Activated CD4-positive, alpha-beta T cell treated with anti-CD3 and anti-CD28 coated beads for 1 hour (primary cell): ENCODE measurements around the gene RASA1.

Experiments used
- DNase-seq: peaks from one replicate; pipeline ENCODE4 v3.0.0-alpha.2; 2020

RASA1 gene

DNA sequence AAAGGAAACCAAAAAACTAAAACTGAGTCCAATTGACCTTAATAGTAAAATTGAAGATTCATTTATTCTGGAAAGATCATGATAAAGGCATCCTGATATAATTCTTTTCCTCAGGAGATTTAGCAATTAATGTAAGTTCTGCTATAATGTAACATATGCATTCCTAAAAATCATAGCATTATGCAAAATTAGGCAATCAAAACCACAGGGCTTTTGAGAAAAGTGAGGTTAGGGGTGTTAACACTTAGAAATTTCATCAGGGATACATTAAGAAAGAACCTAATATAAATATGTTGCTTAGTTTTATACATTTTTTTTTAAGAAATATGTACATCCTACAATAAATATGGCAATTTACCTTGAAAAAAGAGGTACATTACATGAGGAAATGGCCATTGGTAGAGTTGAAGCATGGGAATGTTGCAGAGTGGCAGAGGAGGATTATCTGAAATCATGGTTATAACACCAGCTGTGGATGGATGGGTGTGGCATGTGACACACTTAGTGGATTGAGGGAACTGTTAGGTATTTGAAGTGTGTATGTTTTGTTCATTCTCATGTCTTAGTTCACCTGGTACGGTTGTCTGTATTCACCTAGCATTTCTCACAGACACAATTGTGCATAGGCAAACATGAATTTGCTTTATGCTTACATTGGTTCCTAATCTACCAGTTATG, 94.0 kb downstream of the RASA1 start:
- DNase-seq, result no peak

DNA sequence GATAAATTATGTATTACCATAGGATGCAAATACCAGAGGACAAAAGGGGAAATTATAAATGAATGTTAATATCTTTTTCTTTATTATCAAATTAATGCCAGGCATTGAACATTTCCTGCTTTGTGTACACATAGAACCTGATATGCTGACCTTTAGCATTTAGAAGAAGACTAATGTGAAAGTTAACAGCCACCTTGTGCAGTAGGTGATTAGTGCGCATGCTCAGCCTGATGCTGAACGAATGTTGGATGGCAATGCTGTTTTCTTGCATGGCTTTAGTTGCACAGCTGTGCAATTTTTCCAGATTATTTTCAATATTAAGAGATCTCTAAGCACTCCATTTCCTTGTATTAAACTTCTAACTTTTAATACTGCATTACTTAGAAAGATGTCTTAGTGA, 99.6 kb downstream of the RASA1 start:
- DNase-seq, result no peak

DNA sequence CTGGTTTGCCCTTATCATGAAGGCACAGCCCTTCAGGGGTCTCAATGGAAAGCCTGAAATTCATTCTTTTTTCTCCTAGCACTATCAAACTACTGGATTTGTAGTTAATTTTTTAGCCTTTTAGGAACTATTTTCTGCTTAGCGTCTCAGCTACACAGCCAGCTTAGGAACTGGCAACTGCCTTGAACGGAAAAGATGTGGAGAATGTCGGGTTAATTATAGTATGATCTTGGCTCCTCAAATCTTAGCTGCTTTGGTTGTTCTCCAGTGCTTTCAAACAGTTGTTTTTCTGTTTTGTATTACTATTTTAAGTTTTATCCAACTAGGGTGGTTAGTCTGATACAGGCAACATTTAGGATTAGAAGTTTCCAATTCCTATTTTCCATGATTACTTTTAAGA, 100.9 kb downstream of the RASA1 start:
- DNase-seq, result no peak

DNA sequence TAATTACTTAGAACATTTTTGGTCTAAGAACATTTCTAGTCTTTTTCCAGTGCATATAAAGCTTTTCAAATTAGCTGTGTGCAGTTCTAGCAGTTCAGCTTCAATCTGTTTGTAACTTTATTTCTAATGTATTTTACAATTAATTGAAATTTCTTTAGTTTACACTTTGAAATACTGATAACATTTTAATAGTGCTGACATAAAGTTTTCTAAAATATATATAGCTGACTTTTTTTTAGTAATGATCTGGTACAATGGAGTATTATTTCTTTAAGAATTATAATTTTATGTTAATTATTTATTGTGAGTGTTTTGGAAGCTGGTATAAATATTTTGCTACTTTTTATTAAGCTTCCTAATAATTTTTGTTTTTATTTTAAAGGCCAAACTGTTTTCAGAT, 101.7 kb downstream of the RASA1 start:
- no peak for DNase-seq

DNA sequence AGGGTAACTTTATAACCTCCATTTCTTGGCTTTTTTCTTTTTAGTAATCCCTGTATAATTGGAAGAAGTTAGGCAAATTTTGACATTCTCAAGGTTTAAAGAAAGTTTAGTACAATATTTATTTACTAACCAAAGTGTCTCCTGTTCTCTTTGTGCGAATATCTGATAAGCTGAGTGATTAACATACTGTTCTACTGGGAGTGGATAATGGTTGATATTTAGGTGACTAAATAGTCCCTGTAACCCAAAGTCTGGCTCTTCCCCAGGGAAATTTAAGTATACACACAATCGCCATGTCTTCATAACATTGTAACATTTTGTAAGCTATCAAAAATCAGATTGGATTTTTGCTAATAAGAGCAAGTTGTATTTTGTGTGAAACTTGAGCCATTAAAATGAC, 105.0 kb downstream of the RASA1 start:
- DNase-seq, result no peak

DNA sequence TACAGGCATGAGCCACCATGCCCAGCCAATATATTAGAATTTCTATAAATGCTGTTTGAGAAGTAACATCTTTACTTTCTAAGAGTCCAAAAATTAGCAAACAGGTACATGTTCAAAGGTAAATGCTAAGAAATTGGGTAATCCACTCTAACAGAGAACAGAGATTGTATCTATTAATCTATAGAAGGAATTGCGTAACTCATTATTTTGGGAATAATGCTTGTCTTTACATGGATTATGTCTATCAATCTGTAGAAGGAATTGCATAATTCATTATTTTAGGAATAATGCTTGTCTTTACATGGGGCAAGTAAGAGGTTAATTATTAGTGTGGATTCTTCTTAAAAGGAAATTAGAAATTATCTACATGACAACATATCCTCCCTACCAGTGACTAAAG, 114.5 kb downstream of the RASA1 start:
- no peak for DNase-seq

DNA sequence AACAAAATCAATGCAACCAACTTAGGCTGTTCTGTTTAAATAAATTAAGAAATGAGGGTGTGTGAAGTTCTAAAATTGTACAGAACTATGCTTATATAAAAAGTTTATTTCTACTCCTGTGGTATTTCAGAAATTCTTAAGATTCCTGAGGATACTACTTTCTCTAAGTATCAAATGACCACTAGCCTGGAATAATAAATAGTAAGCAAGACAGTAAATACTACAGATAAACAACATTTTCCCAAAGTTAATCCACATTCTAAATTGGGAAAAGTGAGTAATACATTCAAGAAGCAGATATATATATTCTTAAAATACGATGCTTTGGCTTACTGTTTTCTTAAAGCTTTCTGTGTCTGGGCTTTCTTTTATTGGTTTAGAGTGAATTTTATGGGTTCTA, 115.5 kb downstream of the RASA1 start:
- DNase-seq, result no peak

DNA sequence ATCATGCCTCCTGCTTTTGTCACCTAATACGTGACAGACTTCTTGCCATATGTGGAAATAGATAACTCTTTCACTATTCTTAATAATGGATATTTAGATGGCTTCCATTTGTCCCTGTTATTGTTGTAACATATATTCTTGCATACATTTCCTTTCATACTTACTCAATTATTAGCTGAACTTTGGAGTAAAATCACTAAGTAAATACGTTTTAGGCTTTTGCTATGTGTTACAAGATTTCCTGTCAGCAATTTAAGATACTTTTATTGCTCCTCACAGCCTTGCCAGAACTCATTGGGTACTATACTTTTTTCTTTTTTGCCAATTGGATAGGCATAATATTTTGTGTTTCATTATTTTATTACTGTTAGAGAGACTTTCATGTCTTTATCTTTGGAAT, 118.1 kb downstream of the RASA1 start:
- DNase-seq, result no peak

DNA sequence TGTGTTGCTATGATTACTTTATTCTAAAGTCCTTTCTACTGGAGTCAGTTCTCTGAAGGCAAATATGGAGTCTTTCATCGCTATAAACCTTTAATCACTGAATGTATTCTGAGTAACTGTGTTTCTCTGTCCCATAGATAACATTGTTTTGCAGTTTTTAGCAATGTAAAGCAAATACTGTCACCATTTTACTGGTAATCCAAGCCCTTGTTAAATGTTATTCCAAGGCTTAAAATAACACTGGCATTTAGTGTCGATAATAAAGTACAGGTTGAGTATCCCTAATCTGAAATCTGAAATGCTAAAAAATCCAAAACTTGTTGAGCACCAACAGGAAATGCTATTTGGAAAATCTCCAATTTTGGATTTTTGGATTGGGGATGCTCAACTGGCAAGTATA, 120.4 kb downstream of the RASA1 start:
- no peak for DNase-seq

DNA sequence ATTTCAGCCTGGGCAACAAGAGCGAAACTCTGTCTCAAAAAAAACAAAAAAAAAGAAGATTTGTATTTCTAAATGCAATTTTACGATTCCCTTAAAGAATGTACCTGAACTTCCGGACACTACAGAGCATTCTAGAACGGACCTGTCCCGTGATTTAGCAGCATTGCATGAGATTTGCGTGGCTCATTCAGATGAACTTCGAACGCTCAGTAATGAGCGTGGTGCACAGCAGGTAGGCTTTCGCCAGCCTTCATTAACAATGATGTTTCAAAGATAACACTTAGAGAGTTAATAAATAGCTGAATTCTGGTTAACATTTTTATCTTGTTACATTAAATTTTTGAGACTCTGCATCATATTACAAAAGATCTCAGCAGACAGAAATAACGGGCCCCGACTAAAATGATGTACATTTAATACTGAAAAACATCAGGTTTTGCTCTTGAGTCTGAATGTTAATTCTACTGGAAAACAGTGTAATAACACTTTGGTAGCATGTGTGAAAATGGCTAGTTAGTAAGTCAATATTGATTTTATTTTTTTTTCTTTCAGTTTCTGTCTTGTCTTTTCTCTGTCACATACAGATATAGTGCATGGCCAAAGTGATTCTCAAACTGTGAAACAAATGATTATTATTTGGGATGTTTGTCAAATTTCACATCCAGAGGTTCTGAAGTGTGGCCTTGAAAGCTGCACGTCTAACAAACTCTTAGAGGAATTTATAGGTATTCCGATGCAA, 121.8 kb downstream of the RASA1 start:
- DNase-seq, result no peak

DNA sequence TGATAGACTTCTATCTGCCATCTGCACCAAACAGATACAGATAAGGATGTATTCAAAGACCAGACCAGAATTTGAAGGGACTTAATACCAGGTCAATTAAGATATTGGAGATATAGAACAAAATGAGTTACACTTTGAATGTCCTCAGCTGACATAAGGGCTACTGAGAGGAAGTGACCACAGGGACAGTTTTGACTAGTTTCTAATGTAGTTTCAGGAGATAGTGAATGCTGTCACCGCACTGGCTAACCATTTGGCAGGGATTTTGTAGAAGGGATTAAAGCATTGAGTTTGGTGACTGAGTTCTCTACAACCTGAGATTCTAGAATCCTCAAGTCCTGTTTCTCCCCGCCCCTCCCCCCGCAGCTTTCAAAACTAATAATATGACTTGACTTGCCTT, 122.4 kb downstream of the RASA1 start:
- no peak for DNase-seq

DNA sequence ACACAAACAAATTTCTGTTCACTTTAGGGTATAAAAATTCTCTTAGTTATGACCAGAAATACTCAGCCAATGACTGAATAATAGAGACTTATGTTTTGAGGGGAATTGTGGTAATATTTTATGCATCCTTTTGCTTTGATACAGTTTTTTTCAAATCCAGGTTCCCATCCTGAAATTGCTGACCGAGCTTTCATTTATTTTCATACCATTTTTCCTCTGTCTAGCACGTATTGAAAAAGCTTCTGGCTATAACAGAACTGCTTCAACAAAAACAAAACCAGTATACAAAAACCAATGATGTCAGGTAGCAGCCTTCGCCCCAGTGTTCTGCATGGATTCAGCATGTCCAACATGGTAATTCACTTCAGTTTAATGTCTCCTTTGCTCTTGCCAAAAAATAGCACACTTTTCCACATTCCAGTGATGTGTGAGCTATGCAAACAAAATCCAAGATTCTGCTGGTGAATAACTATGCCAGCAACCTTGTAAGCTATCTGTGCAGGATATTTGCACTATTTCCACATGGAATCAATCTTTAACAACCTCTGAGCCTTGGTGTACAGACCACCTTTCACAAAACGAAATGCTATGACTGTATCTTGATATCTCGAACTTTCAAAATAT, 123.0 kb downstream of the RASA1 start:
- no peak for DNase-seq

DNA sequence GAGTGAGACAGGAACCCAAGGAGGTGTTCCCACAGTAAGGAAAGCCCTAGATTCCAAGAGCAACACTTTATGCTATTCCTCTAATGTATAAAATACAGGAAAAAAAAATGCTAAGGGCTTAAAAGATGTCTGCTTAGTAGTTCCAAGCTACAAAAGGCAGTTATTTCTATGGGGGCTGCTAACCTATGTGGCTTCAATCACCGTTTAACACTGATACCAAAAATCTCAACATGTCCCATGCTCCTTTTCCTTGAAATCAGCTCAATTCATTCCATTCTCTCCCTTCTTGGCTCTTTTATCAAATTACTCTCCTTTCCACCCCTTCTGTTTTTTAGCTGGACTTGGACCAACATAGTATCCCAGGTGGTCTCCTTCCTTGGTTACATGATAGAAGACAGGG, 124.5 kb downstream of the RASA1 start:
- no peak for DNase-seq

DNA sequence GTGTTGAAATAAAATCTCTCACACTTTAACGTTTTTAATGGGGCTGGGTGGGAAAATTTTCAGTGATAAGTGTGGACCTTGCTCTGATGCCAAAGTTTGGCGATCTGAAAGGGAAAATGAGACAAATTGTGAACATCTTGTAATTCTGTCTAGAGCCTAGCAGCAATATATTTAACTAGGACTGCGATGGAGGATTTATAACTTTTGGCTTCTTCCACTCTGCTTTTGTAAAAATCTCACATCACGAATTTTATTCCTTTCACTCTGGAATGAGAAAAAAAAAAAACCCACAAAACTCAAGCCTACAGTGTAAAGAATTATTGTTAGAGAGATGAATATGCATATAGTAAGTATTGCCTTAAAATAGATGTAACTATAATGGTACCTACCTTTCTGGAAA, 125.1 kb downstream of the RASA1 start:
- DNase-seq, result no peak

DNA sequence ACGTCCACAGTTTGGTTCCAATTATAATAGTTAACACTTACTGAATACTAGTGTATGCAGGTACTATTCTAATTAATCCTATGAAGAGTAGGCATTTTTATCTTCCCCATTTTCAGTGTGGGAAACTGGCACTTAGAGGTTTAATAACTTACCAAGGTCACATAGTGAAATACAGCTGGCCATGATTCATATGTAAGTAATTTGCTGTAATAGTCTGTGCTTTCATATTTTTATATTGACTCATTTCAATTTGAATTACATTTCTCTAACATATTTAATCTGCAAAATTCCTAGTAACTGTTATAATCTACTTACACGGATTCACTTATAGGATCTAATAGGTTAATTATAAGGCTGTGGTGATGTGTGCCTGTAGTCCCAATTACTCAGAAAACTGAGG, 125.6 kb downstream of the RASA1 start:
- DNase-seq, result no peak

DNA sequence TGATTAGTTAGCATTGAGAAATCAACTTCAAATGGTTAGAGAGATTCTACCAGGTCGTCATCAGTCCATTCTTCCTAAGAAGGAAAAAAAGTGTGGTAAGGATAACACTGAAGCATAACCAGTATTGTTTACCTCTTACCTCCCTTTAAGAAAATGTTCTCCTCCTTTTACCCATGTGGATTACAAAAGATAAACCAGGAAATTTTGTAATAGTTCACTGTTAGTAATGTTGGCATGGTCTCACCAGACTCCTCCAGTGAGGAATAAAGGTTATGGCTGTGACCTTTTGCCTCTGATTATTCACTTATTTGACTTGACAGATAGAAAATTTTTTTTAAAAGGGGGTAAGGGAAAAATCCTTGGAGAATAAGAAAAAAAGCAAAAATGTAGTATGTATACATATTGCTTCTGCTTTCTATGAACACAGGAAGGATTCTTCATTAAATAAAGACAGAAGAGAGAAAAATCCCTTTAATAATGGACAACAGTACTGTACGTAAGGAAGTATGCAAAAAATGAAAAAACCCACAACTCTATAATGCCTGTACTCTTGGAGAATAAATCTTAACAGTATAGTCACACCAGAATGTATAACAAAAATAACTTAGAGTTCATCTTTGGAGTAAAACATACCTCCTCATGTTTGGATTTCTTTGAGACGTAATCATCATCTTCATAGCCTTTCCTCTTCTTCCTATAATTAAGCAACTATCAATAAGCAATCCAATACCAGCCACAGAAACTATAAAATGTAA, 126.9 kb downstream of the RASA1 start:
- no peak for DNase-seq

DNA sequence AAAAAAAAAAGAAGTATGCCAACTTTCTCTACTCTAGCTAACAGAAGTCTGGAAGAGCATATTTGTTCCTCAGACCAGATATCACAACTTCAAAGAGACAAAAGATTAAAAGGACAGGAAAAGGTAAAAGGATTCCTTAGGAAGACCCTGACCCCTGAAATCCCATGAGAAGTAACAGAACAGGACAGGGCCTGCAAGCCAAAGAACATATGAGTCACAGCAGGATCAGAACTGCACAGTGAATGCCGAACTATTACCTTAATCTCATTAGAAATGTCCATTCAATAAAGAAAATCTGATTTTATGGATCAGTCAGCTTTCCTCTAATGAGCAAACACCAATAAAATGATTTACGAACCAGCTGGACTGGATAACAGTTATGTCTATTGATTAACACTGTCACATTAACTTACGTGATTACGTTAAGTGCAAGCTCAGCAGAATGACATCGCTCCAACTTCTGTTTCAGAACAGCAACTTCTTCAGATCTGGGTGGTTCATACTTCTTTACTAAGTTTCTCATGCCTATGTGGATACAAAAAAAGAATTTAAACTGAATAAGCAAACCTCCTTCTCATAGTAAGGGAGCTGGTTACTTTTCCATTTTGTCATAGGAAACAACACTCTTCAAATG, 131.4 kb downstream of the RASA1 start:
- DNase-seq, result no peak

DNA sequence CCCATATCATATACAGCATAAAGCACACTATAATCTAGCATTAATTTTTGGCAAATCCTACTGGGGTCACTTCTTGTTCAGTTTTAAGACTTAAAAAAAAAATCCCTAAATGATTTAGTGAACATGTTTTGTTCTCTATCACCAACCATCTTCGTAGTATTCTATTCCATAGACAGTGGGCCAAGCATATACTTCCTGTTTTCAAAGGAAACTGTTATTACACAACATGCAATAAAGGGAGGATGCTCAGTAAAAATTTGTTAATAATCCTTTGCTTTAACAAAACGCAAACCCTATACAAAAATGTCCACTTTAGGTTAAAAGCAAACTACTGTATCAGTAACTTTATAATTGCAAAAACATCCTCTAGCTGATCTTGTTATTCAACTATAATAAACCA, 132.0 kb downstream of the RASA1 start:
- DNase-seq, result no peak

DNA sequence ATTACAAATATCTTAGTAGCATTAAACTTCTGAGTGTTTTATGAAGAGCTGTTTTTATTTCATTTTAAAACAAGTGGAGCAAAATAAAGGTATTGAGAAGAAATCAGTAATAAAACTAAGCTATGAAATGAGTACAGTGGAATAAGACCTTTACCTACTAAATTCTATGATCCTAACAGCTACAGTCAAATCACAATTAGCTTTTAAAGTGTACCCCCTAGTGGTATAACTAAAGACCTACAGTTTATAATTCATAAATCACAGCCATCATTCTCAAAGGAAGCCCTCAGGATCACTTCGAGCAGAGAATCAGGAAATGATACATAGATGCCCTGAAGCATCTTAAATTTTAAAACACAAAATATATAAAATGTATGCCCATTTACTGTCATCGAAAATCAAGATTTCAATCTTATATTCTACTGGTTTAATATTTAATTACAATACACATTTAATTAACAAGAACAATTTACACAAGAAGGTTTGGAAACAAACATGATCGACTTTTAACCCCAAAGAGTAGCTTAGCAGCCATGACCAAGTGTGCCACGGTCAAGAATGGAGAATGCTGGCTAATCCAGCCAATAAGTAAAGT, 132.7 kb downstream of the RASA1 start:
- no peak for DNase-seq

DNA sequence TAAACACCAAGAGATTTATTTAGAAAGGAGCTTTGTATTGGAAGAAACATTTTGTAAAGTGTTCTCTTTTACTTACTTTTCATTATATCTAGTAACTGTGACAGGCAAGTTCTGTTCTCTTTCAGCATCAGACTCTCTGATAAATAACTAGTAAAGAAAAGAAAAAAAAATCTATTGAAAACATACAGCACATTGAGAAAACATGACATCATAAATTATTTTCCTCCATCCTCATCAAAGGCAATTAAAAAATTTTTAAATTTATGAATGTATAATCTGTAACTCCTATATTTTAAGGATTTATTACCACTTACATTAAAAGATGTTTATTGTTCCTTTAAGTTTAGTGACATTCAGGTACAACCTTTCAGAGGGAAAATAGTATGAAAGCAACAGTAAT, 133.9 kb downstream of the RASA1 start:
- DNase-seq, result no peak

DNA sequence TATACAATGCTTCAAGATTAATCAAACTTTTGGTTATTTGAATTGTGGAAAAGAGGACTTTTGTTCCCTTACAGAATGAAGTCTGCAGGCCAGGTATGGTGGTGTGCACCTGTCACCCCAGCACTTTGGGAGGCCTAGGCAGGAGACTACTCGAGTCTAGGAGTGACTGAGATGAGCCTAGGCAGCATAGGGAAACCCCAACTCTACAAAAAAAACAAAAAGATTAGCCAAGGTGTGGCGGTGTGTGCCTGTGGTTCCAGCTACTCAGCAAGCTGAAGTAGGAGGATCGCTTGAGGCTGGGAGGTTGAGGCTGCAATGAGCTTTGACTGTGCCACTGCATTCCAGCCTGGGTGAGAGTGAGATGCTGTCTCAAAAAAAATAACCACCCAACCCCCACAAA, 135.7 kb downstream of the RASA1 start:
- DNase-seq, result no peak

DNA sequence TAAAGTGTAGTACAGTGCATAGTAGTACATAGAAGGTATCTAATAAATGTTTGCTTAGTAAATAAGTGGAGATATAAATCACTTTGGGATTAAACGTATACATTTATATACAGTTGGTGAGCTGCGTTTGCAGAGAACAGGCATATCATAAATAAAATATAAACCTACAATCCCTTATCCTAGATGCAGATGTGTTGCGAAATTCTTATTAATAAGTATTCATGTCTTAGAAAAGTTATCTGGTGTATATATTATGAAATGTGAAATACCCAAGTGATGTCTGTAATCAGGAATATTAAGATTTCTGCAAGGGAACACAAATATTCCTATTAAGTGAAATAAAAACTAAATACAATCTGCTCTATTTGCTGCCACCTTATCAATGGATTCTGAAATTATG, 136.2 kb downstream of the RASA1 start:
- no peak for DNase-seq

DNA sequence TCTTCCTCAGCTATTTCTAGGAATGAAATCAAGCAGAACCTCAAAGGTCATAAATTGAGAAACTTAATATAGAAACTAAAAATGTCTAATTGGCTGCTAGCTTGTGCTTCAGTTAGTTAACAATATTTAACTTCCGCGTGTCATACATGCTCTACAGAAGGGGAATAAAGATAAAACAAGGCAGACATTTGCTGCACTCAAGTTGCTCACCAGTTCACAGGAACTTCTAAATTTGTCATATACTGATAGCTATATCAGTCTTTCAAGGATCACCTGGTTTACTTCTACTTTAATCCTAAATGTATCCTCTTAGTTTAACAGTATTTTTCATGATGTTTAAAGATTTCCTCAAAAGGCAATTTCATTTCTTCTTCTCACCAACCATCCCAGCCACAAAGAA, 136.7 kb downstream of the RASA1 start:
- DNase-seq, result no peak
